ENCODE data around the gene ANKRD60. TPM values are rescaled to one million over a fixed set of nuclear protein-coding genes. Genes with fewer than 3 reads are reported as not detected.
A peak's percentile ranks its signal among the peaks of the same experiment; 100 is the strongest.

The ANKRD60 gene
- total and polyA plus RNA-seq, 2 donors (not counting 1 experiment from before 2014, with no cell fraction given), result 0.27 TPM; not detected in 1

DNA sequence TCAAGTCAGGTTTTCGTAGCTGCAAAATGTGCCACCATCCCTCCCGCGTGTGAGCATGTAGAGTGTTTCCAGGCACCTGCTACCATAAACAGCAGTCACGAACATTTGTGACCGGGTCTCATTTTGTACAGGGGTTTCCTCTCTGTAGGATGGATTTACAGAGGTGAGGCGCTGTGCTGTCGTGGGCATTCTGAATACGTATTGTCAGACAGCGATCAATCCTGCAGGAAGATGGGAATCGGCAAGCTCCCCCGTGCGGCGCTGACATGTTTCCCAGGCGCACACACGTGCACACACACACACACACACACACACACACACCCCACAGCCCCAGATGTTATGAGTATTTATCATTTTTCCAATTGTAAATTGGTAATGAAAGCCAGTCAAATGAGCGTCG, 15.8 kb downstream of the ANKRD60 start:
- Histone ChIP-seq H3K4me3 (ENCODE audit: control extremely low read depth in 1 of 5, extremely low read depth in 1 of 5, insufficient read depth in 1 of 5, low read depth in 2 of 5, low read length in 4 of 5) (no peak overlapping the region), H4K20me1 (ENCODE audit: control insufficient read depth, insufficient read depth, low read length, poor library complexity, severe bottlenecking) (no peaks in the 10 kb centered on the region), H3K79me2 (ENCODE audit: control insufficient read depth, insufficient read depth, low read length) (no peaks in the 10 kb centered on the region), H3K9me3 (ENCODE audit: control extremely low read depth in 1 of 3, control insufficient read depth in 2 of 3, insufficient read depth in 1 of 3, low read length in 2 of 3) (peaks cover 0 to 3% (median 0%) of the 10 kb centered on the region in 3 donors), H3K4me1 (ENCODE audit: control insufficient read depth in 2 of 2, insufficient read depth in 2 of 2, low read length in 2 of 2) (peaks cover 0 to 6% of the 10 kb centered on the region in 2 donors), H3K36me3 (replicated peaks in 1 of 2; ENCODE audit: control extremely low read depth in 1 of 2, control insufficient read depth in 1 of 2, extremely low read depth in 1 of 2, insufficient read depth in 2 of 2, low read length in 1 of 2) (no peaks in the 10 kb centered on the region), H3K27me3 (replicated peaks in 1 of 4; ENCODE audit: control extremely low read depth in 1 of 4, control insufficient read depth in 3 of 4, insufficient read depth in 4 of 4, low read length in 3 of 4) (peaks cover 0 to 8% (median 2%) of the 10 kb centered on the region in 4 experiments), H3K9ac (ENCODE audit: low read length) (no peak overlapping the region), H2AFZ (ENCODE audit: insufficient read depth, low read depth, low read length, poor library complexity, severe bottlenecking) (no peak overlapping the region), H3K4me2 (replicated peaks; ENCODE audit: low read depth, low read length, poor library complexity, severe bottlenecking) (no peak overlapping the region), H3K27ac (ENCODE audit: low read length in 2 of 2) (no peak overlapping the region)
- Mint-ChIP-seq H3K9me3 (ENCODE audit: insufficient read depth) (no peaks in the 10 kb centered on the region), H3K27me3 (peaks cover 32% of the 10 kb centered on the region), H3K4me1 (peaks cover 3% of the 10 kb centered on the region), H3K27ac (no peak overlapping the region), H3K4me3 (no peak overlapping the region)
- CTCF ChIA-PET, result interaction anchor here (0.6 to 2.6 kb wide), 8 partner anchors 21 to 1662 kb away, joined by 3 to 14 read pairs (median 4); no protein-coding TSS in a partner anchor
- POLR2A ChIA-PET, result no interaction called here
- 77% methylated on average over 8 of the region's 17 CpGs for WGBS (ENCODE audit: insufficient coverage)
- intact Hi-C loops (cut with micrococcal nuclease), result no loop called here
- no peak for DNase-seq
- no peak for ATAC-seq (ENCODE audit: low read depth)
- TF ChIP-seq, protein P1, sequence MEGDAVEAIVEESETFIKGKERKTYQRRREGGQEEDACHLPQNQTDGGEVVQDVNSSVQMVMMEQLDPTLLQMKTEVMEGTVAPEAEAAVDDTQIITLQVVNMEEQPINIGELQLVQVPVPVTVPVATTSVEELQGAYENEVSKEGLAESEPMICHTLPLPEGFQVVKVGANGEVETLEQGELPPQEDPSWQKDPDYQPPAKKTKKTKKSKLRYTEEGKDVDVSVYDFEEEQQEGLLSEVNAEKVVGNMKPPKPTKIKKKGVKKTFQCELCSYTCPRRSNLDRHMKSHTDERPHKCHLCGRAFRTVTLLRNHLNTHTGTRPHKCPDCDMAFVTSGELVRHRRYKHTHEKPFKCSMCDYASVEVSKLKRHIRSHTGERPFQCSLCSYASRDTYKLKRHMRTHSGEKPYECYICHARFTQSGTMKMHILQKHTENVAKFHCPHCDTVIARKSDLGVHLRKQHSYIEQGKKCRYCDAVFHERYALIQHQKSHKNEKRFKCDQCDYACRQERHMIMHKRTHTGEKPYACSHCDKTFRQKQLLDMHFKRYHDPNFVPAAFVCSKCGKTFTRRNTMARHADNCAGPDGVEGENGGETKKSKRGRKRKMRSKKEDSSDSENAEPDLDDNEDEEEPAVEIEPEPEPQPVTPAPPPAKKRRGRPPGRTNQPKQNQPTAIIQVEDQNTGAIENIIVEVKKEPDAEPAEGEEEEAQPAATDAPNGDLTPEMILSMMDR (IDR thresholded peaks at IDR 0.05), result no peak
- no peak for TF ChIP-seq EZH2 (IDR thresholded peaks at IDR 0.05; ENCODE audit: borderline replicate concordance, insufficient read depth, low read depth, low read length, poor library complexity, severe bottlenecking)

- Histone ChIP-seq H3K4me2 (replicated peaks; ENCODE audit: low read depth, low read length, poor library complexity, severe bottlenecking) (no peak overlapping the region), H3K36me3 (replicated peaks in 1 of 2; ENCODE audit: control extremely low read depth in 1 of 2, control insufficient read depth in 1 of 2, extremely low read depth in 1 of 2, insufficient read depth in 2 of 2, low read length in 1 of 2) (no peaks in the 10 kb centered on the region), H3K9ac (ENCODE audit: low read length) (no peak overlapping the region), H2AFZ (ENCODE audit: insufficient read depth, low read depth, low read length, poor library complexity, severe bottlenecking) (no peak overlapping the region), H3K9me3 (ENCODE audit: control extremely low read depth in 1 of 3, control insufficient read depth in 2 of 3, insufficient read depth in 1 of 3, low read length in 2 of 3) (peaks cover 0 to 3% (median 0%) of the 10 kb centered on the region in 3 donors), H3K27ac (ENCODE audit: low read length in 2 of 2) (no peak overlapping the region), H3K4me1 (ENCODE audit: control insufficient read depth in 2 of 2, insufficient read depth in 2 of 2, low read length in 2 of 2) (peaks cover 0 to 6% of the 10 kb centered on the region in 2 donors), H3K4me3 (ENCODE audit: control extremely low read depth in 1 of 5, extremely low read depth in 1 of 5, insufficient read depth in 1 of 5, low read depth in 2 of 5, low read length in 4 of 5) (no peak overlapping the region), H3K79me2 (ENCODE audit: control insufficient read depth, insufficient read depth, low read length) (no peaks in the 10 kb centered on the region), H3K27me3 (replicated peaks in 1 of 4; ENCODE audit: control extremely low read depth in 1 of 4, control insufficient read depth in 3 of 4, insufficient read depth in 4 of 4, low read length in 3 of 4) (peaks cover 0 to 8% (median 2%) of the 10 kb centered on the region in 4 experiments), H4K20me1 (ENCODE audit: control insufficient read depth, insufficient read depth, low read length, poor library complexity, severe bottlenecking) (no peaks in the 10 kb centered on the region)
- ChIA-PET POLR2A (no interaction called here), CTCF (interaction anchor here (0.6 to 3.6 kb wide), 21 partner anchors 9 to 1660 kb away, joined by 3 to 18 read pairs (median 4); partner anchors contain the start of genes STX16 and ZBP1)
- DNase-seq (peak; percentile 22), ATAC-seq (ENCODE audit: low read depth) (no peak)
- H3K9me3 Mint-ChIP-seq (ENCODE audit: insufficient read depth), result no peaks in the 10 kb centered on the region
- intact Hi-C loops (cut with micrococcal nuclease), result loop anchor here (1.0 kb wide), 1 partner anchor 696 kb away; no protein-coding TSS in a partner anchor
- H3K27ac Mint-ChIP-seq, result no peak overlapping the region
- peaks cover 3% of the 10 kb centered on the region for H3K4me1 Mint-ChIP-seq
- TF ChIP-seq, protein P1 (IDR thresholded peaks at IDR 0.05), result no peak
- no peak for TF ChIP-seq EZH2 (IDR thresholded peaks at IDR 0.05; ENCODE audit: borderline replicate concordance, insufficient read depth, low read depth, low read length, poor library complexity, severe bottlenecking)
- H3K27me3 Mint-ChIP-seq, result peaks cover 18% of the 10 kb centered on the region
- no peak overlapping the region for H3K4me3 Mint-ChIP-seq
- WGBS (ENCODE audit: insufficient coverage), result 80% methylated on average over 7 of the region's 7 CpGs
Measured at GRCh38 chr20:58210398-58210747, 18.1 kb downstream of the ANKRD60 start.

Data from B cell (primary cell).